ENCODE data around the gene CDC16.

The CDC16 gene

DNA sequence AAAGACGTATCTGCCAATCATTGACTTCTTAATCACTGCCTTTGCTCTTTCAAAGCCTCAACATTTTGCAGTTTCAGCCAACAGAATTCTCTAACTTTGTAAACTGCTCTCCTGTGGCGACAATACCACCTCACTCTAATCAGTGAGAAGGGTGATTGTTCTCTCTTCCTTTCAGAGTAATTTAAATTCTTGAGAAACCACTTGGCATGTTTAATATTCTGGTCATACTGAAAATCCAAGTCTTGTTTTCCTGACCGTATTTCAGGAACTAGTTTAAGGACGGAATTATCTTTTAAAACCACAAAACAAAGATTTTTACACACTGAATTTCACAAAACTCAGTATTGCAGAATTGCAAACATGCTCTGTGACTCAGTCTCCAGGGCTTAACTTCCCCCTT is 5.2 kb upstream of the CDC16 start:
- no peaks in the 10 kb centered on the region for H3K9me3 ChIP-seq (replicated peaks; ENCODE audit: low read length)
- no peak overlapping the region for H3K4me2 ChIP-seq (ENCODE audit: low read length)
- H3K4me3 ChIP-seq (ENCODE audit: low read length): no peak overlapping the region
- no peaks in the 10 kb centered on the region for H3K36me3 ChIP-seq (ENCODE audit: insufficient read depth, low read length)
- no peak overlapping the region for H3K9ac ChIP-seq (ENCODE audit: low read depth, low read length)
- peaks cover 20% of the 10 kb centered on the region for H3K27me3 ChIP-seq (ENCODE audit: control insufficient read depth, insufficient read depth, low read length)
- peaks cover 4% of the 10 kb centered on the region for H3K4me1 ChIP-seq (ENCODE audit: control insufficient read depth, insufficient read depth, low read length)

DNA sequence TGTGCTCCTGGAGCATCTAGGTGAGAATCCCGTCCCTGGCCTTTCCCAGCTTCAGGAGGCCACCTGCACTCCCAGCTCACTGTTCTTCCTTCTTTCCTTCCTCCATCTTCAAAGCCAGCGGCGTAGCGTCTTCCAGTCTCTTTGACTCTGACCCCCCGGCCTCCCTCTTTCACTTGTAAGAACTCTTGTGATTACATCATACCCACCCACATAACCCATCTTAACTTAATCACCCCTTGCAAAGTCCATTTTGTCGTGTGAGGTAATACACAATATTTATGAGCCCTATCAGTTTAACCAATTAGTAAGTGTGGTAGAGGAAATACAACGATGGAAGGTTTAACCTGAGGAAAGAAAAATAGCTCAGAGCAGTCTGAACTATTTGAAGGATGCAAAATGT is 4.6 kb upstream of the CDC16 start:
- no peaks in the 10 kb centered on the region for H3K36me3 ChIP-seq (ENCODE audit: insufficient read depth, low read length)
- peaks cover 20% of the 10 kb centered on the region for H3K27me3 ChIP-seq (ENCODE audit: control insufficient read depth, insufficient read depth, low read length)
- H3K9ac ChIP-seq (ENCODE audit: low read depth, low read length): no peak overlapping the region
- H3K4me1 ChIP-seq (ENCODE audit: control insufficient read depth, insufficient read depth, low read length): peaks cover 5% of the 10 kb centered on the region
- no peak overlapping the region for H3K4me3 ChIP-seq (ENCODE audit: low read length)
- no peaks in the 10 kb centered on the region for H3K9me3 ChIP-seq (replicated peaks; ENCODE audit: low read length)
- no peak overlapping the region for H3K4me2 ChIP-seq (ENCODE audit: low read length)

GRCh38 chr13:114230575-114230974 is 4.1 kb upstream of the CDC16 start:
- no peak overlapping the region for H3K9ac ChIP-seq (ENCODE audit: low read depth, low read length)
- H3K9me3 ChIP-seq (replicated peaks; ENCODE audit: low read length): no peaks in the 10 kb centered on the region
- peaks cover 20% of the 10 kb centered on the region for H3K27me3 ChIP-seq (ENCODE audit: control insufficient read depth, insufficient read depth, low read length)
- no peak overlapping the region for H3K4me3 ChIP-seq (ENCODE audit: low read length)
- H3K4me2 ChIP-seq (ENCODE audit: low read length): no peak overlapping the region
- H3K4me1 ChIP-seq (ENCODE audit: control insufficient read depth, insufficient read depth, low read length): peaks cover 5% of the 10 kb centered on the region
- H3K36me3 ChIP-seq (ENCODE audit: insufficient read depth, low read length): no peaks in the 10 kb centered on the region

DNA sequence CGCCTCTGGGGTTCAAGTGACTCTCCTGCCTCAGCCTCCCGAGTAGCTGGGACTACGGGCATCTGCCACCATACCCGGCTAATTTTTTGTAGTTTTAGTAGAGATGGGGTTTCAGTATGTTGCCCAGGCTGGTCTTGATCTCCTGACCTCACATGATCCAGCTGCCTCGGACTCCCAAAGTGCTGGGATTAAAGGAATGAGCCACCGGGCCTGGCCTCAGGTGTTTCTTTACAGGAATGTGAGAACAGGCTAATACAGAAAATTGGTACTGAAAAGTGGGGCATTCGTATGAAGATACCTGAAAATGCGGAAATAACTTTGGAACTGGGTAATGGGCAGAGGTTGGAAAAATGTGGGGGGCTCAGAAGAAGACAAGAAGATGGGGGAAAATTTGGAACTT is 2.8 kb upstream of the CDC16 start:
- peaks cover 20% of the 10 kb centered on the region for H3K27me3 ChIP-seq (ENCODE audit: control insufficient read depth, insufficient read depth, low read length)
- peaks cover 5% of the 10 kb centered on the region for H3K4me1 ChIP-seq (ENCODE audit: control insufficient read depth, insufficient read depth, low read length)
- no peaks in the 10 kb centered on the region for H3K9me3 ChIP-seq (replicated peaks; ENCODE audit: low read length)
- no peak overlapping the region for H3K4me3 ChIP-seq (ENCODE audit: low read length)
- H3K36me3 ChIP-seq (ENCODE audit: insufficient read depth, low read length): peaks cover 3% of the 10 kb centered on the region
- H3K9ac ChIP-seq (ENCODE audit: low read depth, low read length): no peak overlapping the region
- H3K4me2 ChIP-seq (ENCODE audit: low read length): no peak overlapping the region

GRCh38 chr13:114234266-114234644 is 442 bp upstream of the CDC16 start:
- peaks cover 5% of the 10 kb centered on the region for H3K4me1 ChIP-seq (ENCODE audit: control insufficient read depth, insufficient read depth, low read length)
- no peaks in the 10 kb centered on the region for H3K9me3 ChIP-seq (replicated peaks; ENCODE audit: low read length)
- H3K4me2 ChIP-seq (ENCODE audit: low read length): peak overlapping the region; percentile 96
- peaks cover 11% of the 10 kb centered on the region for H3K27me3 ChIP-seq (ENCODE audit: control insufficient read depth, insufficient read depth, low read length)
- peak overlapping the region; percentile 50 for H3K9ac ChIP-seq (ENCODE audit: low read depth, low read length)
- peaks cover 22% of the 10 kb centered on the region for H3K36me3 ChIP-seq (ENCODE audit: insufficient read depth, low read length)
- peak overlapping the region; percentile 87 for H3K4me3 ChIP-seq (ENCODE audit: low read length)

GRCh38 chr13:114235697-114236096 is 1.0 kb downstream of the CDC16 start:
- H3K9ac ChIP-seq (ENCODE audit: low read depth, low read length): peak overlapping the region; percentile 93
- peak overlapping the region; percentile 96 for H3K4me2 ChIP-seq (ENCODE audit: low read length)
- H3K9me3 ChIP-seq (replicated peaks; ENCODE audit: low read length): no peaks in the 10 kb centered on the region
- H3K4me1 ChIP-seq (ENCODE audit: control insufficient read depth, insufficient read depth, low read length): peaks cover 5% of the 10 kb centered on the region
- H3K27me3 ChIP-seq (ENCODE audit: control insufficient read depth, insufficient read depth, low read length): peaks cover under 1% of the 10 kb centered on the region
- H3K36me3 ChIP-seq (ENCODE audit: insufficient read depth, low read length): peaks cover 31% of the 10 kb centered on the region
- H3K4me3 ChIP-seq (ENCODE audit: low read length): peak overlapping the region; percentile 87

DNA sequence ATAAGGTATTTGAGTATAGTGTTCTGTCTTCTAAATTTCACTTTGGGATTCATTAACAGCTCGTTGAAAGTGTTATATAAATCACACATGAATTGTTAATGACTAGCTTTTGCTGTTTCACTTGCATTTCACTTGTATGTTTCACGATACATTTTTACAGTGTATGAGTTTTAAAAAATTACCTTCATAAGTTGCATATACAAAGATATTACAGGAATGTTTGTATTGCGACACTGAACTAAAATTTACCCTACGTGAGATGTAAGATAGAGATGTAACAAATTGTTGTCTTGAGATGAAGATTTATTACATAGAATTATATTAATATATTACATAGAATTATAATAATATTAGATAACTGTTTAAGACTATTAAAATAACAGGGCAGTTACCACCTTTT is 1.5 kb downstream of the CDC16 start:
- Histone ChIP-seq H3K36me3 (ENCODE audit: insufficient read depth, low read length) (peaks cover 36% of the 10 kb centered on the region), H3K4me1 (ENCODE audit: control insufficient read depth, insufficient read depth, low read length) (peaks cover 5% of the 10 kb centered on the region), H3K4me2 (ENCODE audit: low read length) (peak overlapping the region; percentile 96), H3K4me3 (ENCODE audit: low read length) (peak overlapping the region; percentile 87), H3K9me3 (replicated peaks; ENCODE audit: low read length) (no peaks in the 10 kb centered on the region), H3K27me3 (ENCODE audit: control insufficient read depth, insufficient read depth, low read length) (no peaks in the 10 kb centered on the region), H3K9ac (ENCODE audit: low read depth, low read length) (peak overlapping the region; percentile 93)

DNA sequence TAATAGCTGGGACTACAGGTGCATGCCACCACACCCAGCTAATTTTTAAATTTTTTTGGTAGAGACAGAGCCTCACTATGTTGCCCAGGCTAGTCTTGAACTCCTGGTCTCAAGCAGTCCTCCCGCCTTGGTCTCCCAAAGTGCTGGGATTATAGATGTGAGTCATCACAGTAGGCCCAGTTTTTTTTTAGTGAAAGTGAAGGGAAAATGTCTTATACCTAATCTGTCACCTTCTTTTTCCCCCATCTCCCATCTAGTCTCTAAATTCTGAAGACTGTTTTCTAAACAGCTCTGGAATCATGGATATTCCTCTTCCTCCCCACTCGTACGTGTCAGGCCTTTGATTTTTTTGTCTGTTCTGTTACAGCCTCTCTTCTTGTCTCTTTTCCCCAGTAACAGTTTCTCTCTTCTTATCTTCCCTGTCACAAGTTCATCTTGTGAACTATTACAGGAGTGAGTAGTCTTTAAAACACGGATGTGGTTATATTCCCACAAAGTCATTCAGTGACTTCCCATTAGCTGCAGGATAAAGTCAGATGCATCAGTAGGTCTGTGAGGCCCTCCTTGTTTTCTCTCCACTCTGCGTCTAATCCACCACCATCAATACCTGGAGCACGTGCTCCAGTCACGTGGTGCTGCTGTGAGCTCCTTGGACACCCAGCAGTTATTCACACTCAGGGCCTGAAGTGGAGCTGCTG is 2.9 kb downstream of the CDC16 start:
- peaks cover 5% of the 10 kb centered on the region for H3K4me1 ChIP-seq (ENCODE audit: control insufficient read depth, insufficient read depth, low read length)
- H3K4me2 ChIP-seq (ENCODE audit: low read length): no peak overlapping the region
- H3K4me3 ChIP-seq (ENCODE audit: low read length): no peak overlapping the region
- no peak overlapping the region for H3K9ac ChIP-seq (ENCODE audit: low read depth, low read length)
- no peaks in the 10 kb centered on the region for H3K27me3 ChIP-seq (ENCODE audit: control insufficient read depth, insufficient read depth, low read length)
- H3K36me3 ChIP-seq (ENCODE audit: insufficient read depth, low read length): peaks cover 50% of the 10 kb centered on the region
- no peaks in the 10 kb centered on the region for H3K9me3 ChIP-seq (replicated peaks; ENCODE audit: low read length)

GRCh38 chr13:114241918-114242317 is 7.2 kb downstream of the CDC16 start:
- Histone ChIP-seq H3K4me1 (ENCODE audit: control insufficient read depth, insufficient read depth, low read length) (no peaks in the 10 kb centered on the region), H3K36me3 (ENCODE audit: insufficient read depth, low read length) (peaks cover 89% of the 10 kb centered on the region), H3K9me3 (replicated peaks; ENCODE audit: low read length) (no peaks in the 10 kb centered on the region), H3K4me3 (ENCODE audit: low read length) (no peak overlapping the region), H3K27me3 (ENCODE audit: control insufficient read depth, insufficient read depth, low read length) (no peaks in the 10 kb centered on the region), H3K4me2 (ENCODE audit: low read length) (no peak overlapping the region), H3K9ac (ENCODE audit: low read depth, low read length) (no peak overlapping the region)

DNA sequence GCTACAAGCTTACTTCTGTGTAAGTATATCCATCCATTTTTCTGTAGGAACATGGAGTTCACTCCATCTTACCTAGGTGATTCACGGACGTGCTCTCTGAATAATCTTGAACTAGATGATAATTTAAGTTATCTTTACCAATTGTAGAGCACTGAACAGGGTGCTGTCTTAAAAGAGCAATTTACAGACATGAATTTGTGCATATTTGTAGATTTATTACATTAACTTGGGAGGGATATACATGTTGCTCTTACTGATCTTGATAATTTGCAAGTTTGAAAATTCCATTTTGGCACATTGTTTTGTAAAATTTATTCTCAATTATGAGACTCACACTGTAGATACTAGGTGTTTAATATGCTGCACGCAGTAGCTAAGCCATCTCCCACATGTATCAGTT is 9.3 kb downstream of the CDC16 start:
- no peak overlapping the region for H3K9ac ChIP-seq (ENCODE audit: low read depth, low read length)
- no peaks in the 10 kb centered on the region for H3K4me1 ChIP-seq (ENCODE audit: control insufficient read depth, insufficient read depth, low read length)
- H3K27me3 ChIP-seq (ENCODE audit: control insufficient read depth, insufficient read depth, low read length): no peaks in the 10 kb centered on the region
- peaks cover 90% of the 10 kb centered on the region for H3K36me3 ChIP-seq (ENCODE audit: insufficient read depth, low read length)
- no peaks in the 10 kb centered on the region for H3K9me3 ChIP-seq (replicated peaks; ENCODE audit: low read length)
- H3K4me3 ChIP-seq (ENCODE audit: low read length): no peak overlapping the region
- no peak overlapping the region for H3K4me2 ChIP-seq (ENCODE audit: low read length)

GRCh38 chr13:114244637-114245036 is 9.9 kb downstream of the CDC16 start:
- no peak overlapping the region for H3K4me3 ChIP-seq (ENCODE audit: low read length)
- no peaks in the 10 kb centered on the region for H3K9me3 ChIP-seq (replicated peaks; ENCODE audit: low read length)
- H3K27me3 ChIP-seq (ENCODE audit: control insufficient read depth, insufficient read depth, low read length): no peaks in the 10 kb centered on the region
- no peak overlapping the region for H3K9ac ChIP-seq (ENCODE audit: low read depth, low read length)
- H3K36me3 ChIP-seq (ENCODE audit: insufficient read depth, low read length): peaks cover 89% of the 10 kb centered on the region
- no peak overlapping the region for H3K4me2 ChIP-seq (ENCODE audit: low read length)
- H3K4me1 ChIP-seq (ENCODE audit: control insufficient read depth, insufficient read depth, low read length): no peaks in the 10 kb centered on the region

DNA sequence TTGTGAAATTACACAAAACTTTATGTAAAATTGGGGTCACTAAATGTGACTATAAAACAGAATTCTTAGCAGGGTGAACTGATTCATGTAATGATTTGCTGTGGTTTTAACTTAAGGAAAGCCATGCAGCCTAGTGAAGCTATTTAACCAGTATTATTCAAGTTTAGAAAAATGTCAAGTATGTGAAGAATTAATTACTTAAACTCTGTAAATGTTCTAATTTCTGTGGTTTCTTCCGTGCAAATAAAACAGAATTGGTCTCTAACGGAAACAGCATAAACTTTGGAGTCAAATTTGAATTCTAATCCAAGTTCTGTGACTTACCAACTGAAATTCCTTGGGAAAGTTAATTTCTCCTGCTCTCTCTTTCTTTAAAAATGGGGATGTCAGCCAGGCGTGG is 13.3 kb downstream of the CDC16 start:
- no peaks in the 10 kb centered on the region for H3K27me3 ChIP-seq (ENCODE audit: control insufficient read depth, insufficient read depth, low read length)
- H3K4me2 ChIP-seq (ENCODE audit: low read length): no peak overlapping the region
- H3K9ac ChIP-seq (ENCODE audit: low read depth, low read length): peak overlapping the region; percentile 61
- peaks cover 86% of the 10 kb centered on the region for H3K36me3 ChIP-seq (ENCODE audit: insufficient read depth, low read length)
- no peak overlapping the region for H3K4me3 ChIP-seq (ENCODE audit: low read length)
- no peaks in the 10 kb centered on the region for H3K9me3 ChIP-seq (replicated peaks; ENCODE audit: low read length)
- H3K4me1 ChIP-seq (ENCODE audit: control insufficient read depth, insufficient read depth, low read length): no peaks in the 10 kb centered on the region

Measured in skeletal muscle satellite cell (primary cell).